C4-2B (cell line): ENCODE data around the gene MR1.
"Not testable (repeated sequence)": the region's sequence is repeated elsewhere in the genome, so short reads cannot be mapped to it uniquely, and the experiment has no call there.

Experiments
- H3K27ac ChIP-seq: fragments of 450-650 bp; 2 replicates; pipeline ENCODE4 v1.5.1; 2017
- CTCF ChIP-seq: fragments of 450-650 bp; conservative IDR thresholded peaks from 2 replicates; pipeline ENCODE4 v1.5.1; 2017; ENCODE audit warnings: mild to moderate bottlenecking
- ZFX ChIP-seq: fragments of 450-650 bp; IDR thresholded peaks from 2 replicates; pipeline ENCODE4 v1.6.1; 2017

Gene MR1

GRCh38 chr1:181044449-181044966 lies 10.7 kb downstream of the MR1 start:
- H3K27ac ChIP-seq = no peak overlapping the region
- TF ChIP-seq CTCF (no peak), ZFX (no peak)

- not testable (repeated sequence) for H3K27ac ChIP-seq
These were observed 12.2 kb downstream of the MR1 start for GRCh38 chr1:181045946-181046345.

GRCh38 chr1:181049378-181049777 lies 15.6 kb downstream of the MR1 start:
- H3K27ac ChIP-seq = no peak overlapping the region
- no peak for TF ChIP-seq CTCF
- TF ChIP-seq ZFX = no peak

- TF ChIP-seq ZFX = no peak
- TF ChIP-seq CTCF = no peak
- H3K27ac ChIP-seq = no peak overlapping the region
These were observed 17.1 kb downstream of the MR1 start for GRCh38 chr1:181050922-181051321.

- TF ChIP-seq ZFX (no peak), CTCF (no peak)
- no peak overlapping the region for H3K27ac ChIP-seq
These were observed 22.8 kb downstream of the MR1 start for GRCh38 chr1:181056560-181056959.

- TF ChIP-seq CTCF = no peak
- no peak for TF ChIP-seq ZFX
- no peak overlapping the region for H3K27ac ChIP-seq
These were observed 23.3 kb downstream of the MR1 start for GRCh38 chr1:181057079-181057478.

- no peak overlapping the region for H3K27ac ChIP-seq
- TF ChIP-seq CTCF = no peak
- TF ChIP-seq ZFX = no peak
These were observed 25.7 kb downstream of the MR1 start for GRCh38 chr1:181059435-181059834.

- TF ChIP-seq ZFX (no peak), CTCF (no peak)
These were observed 26.3 kb downstream of the MR1 start for GRCh38 chr1:181060066-181060465.

GRCh38 chr1:181060947-181061346 lies 27.2 kb downstream of the MR1 start:
- H3K27ac ChIP-seq = not testable (repeated sequence)

More at GRCh38 chr1:181060066-181060465, 26.3 kb downstream of the MR1 start:
- H3K27ac ChIP-seq = no peak overlapping the region
